IPS-20b (cell line): ENCODE measurements around the gene BEST4.

ENCODE experiments used
- H3K27ac ChIP-seq: one replicate; pipeline ENCODE4 v1.5.1; 2013; ENCODE audit warnings: low read length
- H3K27me3 ChIP-seq: 2 replicates; pipeline ENCODE4 v1.6.1; 2013; ENCODE audit warnings: mild to moderate bottlenecking, low read length, inconsistent platforms; ENCODE audit not compliant: insufficient read depth
- H3K36me3 ChIP-seq: 2 replicates; pipeline ENCODE4 v1.6.1; 2013; ENCODE audit warnings: low read depth, mild to moderate bottlenecking, inconsistent platforms, low read length, moderate library complexity; ENCODE audit not compliant: insufficient read depth
- H3K4me1 ChIP-seq: 2 replicates; pipeline ENCODE4 v1.6.1; 2013; ENCODE audit warnings: mild to moderate bottlenecking, control low read depth, inconsistent platforms, low read length, moderate library complexity; ENCODE audit not compliant: insufficient read depth
- H3K4me3 ChIP-seq: 2 replicates; pipeline ENCODE4 v1.5.1; 2013; ENCODE audit warnings: mild to moderate bottlenecking, low read length, inconsistent platforms
- H3K9ac ChIP-seq: 2 replicates; pipeline ENCODE4 v1.6.1; 2013; ENCODE audit warnings: low read depth, mild to moderate bottlenecking, inconsistent platforms, low read length, moderate library complexity
- H3K9me3 ChIP-seq: 2 replicates; pipeline ENCODE4 v1.6.1; 2013; ENCODE audit warnings: mild to moderate bottlenecking, low read depth, low read length, inconsistent platforms; ENCODE audit not compliant: insufficient read depth

The BEST4 gene

DNA sequence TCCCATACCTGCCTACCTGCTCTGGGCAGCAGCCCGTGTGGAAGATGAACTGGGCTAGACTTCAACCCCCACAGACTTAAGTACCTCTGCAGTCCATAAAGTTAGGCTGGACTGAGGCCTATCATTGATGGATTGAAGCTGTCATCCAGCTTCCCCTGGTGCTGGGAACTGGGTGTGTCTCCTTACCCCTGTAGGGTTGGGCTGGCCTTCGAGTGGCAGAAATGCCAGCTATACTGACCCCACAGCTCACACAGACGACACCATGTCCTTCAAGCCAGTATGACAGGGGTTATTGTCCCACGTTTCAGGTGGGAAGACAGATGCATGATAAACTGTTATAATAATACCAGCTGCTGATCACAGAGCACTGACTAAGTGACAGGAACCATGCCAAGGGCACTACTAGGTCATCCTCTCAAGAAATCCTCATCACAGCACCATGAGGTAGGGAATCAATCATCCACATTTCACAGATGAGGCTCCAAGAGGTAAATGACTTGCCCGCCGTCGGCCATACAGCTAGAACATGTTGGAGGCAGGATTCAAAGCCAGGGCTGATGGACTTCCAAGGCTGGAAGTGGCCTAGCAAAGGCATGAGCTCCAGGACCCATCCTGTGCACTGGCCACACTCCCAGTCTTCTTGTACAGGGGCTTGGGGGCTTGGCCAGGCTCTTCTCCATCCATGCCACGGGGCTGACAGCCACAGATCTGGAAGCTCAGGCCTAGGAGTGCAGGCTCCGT lies at the start of gene BEST4:
Gene BEST4 (minus strand): TSS at position 51 of the 741 bp plus-strand sequence. CDS start 465 bp downstream, outside the sequence.
- peaks cover 18% of the 10 kb centered on the region; the same call in 1 of the 2 replicates for H3K4me1 ChIP-seq
- no peaks in the 10 kb centered on the region for H3K9me3 ChIP-seq
- H3K4me3 ChIP-seq = no peak within 1 kb of the TSS
- H3K27ac ChIP-seq = no peak within 1 kb of the TSS
- H3K36me3 ChIP-seq = no peaks in the 10 kb centered on the region
- no peak within 1 kb of the TSS for H3K9ac ChIP-seq
- H3K27me3 ChIP-seq = peaks cover 23% of the 10 kb centered on the region

DNA sequence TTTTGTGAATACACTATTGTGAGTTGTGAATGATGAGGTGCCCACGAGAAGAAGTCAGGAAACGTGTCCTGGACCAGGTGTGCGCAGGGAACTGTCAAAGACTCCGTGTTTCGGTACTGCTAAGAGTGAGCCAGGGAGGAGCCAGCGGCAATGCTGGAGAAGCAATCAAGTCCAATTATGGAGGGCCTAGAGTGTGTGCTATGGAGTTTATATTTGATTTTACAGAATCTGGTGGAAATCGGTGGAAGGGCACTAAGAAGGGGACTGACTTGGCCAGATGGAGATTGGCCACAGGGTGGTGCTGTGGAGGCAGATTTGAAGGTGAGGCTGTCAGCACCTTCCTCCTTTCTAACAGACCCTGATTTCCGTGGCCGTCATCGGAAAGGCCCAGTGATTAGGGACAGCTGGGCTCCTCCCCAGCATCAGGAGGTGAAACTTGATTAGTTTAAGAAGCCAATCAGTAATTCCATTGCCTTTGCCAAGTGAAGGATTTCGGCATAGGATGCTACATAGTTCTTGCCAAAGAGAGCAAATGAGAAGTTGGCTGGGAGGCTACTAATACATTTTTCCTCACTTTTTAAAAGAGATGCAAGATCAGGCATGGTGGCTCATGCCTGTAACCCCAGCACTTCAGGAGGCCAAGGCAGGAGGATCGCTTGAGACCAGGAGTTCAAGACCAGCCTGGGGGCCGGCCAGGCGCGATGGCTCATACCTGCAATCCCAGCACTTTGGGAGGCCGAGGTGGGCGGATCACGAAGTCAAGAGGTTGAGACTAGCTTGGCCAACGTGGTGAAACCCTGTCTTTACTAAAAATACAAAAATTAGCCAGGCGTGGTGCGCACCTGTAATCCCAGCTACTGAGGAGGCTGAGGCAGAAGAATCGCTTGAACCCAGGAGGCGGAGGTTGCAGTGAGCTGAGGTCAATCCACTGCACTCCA lies 48.0 kb upstream of the BEST4 start:
- H3K4me1 ChIP-seq = no peaks in the 10 kb centered on the region
- no peaks in the 10 kb centered on the region for H3K36me3 ChIP-seq
- H3K27me3 ChIP-seq = peaks cover 5% of the 10 kb centered on the region; the same call in 1 of the 2 replicates
- H3K4me3 ChIP-seq = no peak overlapping the region
- no peak overlapping the region for H3K27ac ChIP-seq
- no peaks in the 10 kb centered on the region for H3K9me3 ChIP-seq
- H3K9ac ChIP-seq = no peak overlapping the region

GRCh38 chr1:44834328-44834727 lies 46.4 kb upstream of the BEST4 start:
- H3K4me1 ChIP-seq = no peaks in the 10 kb centered on the region

DNA sequence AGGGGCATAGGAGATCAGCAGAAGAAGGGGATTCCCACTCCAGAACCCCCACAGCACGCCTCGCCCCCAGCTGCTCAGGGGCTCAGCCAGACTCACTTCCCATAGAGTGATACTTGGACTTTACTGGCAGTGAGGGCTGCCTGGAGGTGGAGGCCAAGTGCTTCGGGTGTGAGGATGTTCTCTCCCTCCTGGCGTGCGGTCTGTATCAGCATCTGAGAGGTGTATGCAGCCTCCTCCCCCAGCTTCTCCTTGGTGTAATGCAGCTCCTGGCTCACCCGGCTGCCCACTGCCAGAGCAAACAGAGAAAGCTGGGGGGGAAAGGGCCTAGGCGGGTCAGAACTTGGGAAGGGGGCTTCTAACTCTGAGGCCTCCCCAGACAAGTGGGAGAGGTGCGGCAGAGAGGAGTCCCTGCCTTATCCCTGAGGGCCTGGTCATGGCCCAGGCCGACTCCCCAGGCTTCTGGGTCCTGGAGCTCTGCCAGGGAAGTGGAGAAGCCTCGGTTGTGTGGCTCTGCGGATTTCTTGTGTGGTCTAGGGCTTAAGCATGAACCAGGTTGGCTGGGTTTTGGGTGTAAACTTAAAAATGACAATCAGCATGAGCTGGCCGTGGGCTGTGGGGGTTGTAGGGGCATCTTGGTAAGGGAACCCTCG lies 44.2 kb upstream of the BEST4 start:
- Histone ChIP-seq H3K9me3 (no peaks in the 10 kb centered on the region), H3K36me3 (no peaks in the 10 kb centered on the region), H3K27me3 (no peaks in the 10 kb centered on the region), H3K4me1 (no peaks in the 10 kb centered on the region), H3K9ac (no peak overlapping the region), H3K27ac (no peak overlapping the region), H3K4me3 (no peak overlapping the region)

More at GRCh38 chr1:44834328-44834727, 46.4 kb upstream of the BEST4 start:
- no peaks in the 10 kb centered on the region for H3K9me3 ChIP-seq
- H3K9ac ChIP-seq = no peak overlapping the region
- H3K27ac ChIP-seq = no peak overlapping the region
- H3K27me3 ChIP-seq = no peaks in the 10 kb centered on the region
- H3K4me3 ChIP-seq = no peak overlapping the region
- no peaks in the 10 kb centered on the region for H3K36me3 ChIP-seq

DNA sequence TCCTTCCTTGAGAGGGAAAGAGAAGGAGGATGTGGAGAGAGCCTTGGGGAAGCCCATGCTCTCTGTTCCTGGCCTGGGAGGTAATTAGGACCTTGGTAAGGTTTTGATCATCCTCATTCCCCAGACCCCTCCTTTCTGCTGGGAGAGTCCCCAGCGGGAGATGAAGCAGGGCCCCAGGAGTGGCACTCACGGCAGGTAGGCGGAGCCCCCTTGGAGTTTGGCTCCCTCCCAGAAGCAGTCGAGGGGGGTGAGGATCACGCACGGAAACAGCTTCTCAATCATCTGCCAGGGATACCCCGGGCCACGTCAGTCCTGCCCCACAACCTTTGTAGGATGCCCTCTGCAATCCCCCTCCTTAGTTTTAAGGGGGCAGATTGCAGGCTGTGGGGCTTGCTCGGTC lies 43.5 kb upstream of the BEST4 start:
- no peak overlapping the region for H3K27ac ChIP-seq
- H3K9ac ChIP-seq = no peak overlapping the region
- H3K9me3 ChIP-seq = no peaks in the 10 kb centered on the region
- H3K27me3 ChIP-seq = no peaks in the 10 kb centered on the region
- no peak overlapping the region for H3K4me3 ChIP-seq
- H3K36me3 ChIP-seq = no peaks in the 10 kb centered on the region
- no peaks in the 10 kb centered on the region for H3K4me1 ChIP-seq

DNA sequence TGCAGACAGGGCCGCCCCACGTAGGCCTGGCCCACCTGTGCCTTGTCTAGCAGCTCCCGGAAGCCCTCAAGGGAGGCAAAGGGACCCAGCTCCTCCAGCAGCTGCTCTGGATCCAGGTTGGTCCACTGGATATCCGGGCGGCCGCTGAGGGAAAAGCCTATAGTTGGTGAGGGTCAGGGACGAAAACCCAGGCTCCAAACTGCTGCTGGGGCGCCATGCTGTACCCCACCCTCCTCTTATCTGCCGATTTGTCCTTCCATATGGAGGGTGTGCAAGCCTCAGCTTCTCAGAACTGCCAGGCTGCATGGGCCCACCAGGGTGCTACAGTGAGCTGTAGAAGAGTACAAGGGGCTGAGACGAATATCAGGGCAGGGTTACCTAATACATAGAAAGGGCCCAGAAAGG lies 42.9 kb upstream of the BEST4 start:
- Histone ChIP-seq H3K36me3 (no peaks in the 10 kb centered on the region), H3K4me3 (no peak overlapping the region), H3K9me3 (no peaks in the 10 kb centered on the region), H3K27ac (no peak overlapping the region), H3K9ac (no peak overlapping the region), H3K4me1 (no peaks in the 10 kb centered on the region), H3K27me3 (no peaks in the 10 kb centered on the region)

DNA sequence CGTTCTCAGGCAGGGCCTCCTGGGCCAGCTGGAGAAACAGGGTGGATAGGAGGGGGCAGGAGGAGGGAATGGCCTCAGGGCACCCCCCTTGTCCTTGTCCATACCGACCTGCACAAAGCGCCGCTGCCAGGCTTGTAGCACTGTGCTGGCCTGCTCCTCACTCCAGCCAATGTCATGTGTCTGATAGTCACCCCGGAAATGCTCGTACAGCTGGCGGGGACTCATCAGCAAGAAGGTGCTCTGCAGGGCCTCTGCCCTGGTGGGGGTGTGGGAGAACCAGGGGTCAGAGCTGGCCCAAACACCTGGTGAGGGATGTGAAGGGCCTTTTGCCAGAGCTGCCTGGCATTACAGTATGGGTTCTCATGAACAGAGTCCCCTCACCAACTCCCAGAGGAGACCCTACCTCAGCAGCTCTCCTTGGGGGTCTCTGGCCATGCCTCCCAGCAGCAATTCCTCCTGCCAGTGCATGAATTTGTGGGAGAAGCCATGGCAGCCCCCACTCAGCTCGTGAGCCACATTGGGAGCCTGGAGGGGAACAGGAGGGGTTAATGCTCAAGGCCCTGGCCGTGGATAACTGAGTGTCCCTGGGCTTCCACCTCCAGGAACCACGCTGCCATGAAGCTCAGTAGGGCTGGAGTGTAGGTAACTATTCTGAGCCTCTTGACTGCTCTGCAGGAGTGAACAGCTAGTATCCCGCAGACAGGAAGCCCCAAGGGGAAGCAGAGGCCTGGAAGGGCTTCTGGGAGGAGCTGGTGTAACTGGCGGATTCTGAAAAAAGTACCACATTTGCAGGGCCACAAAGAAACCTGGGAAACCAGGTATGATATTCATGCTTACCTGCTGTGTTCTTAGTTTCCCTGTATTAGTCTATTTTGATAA lies 41.8 kb upstream of the BEST4 start:
- H3K4me3 ChIP-seq = no peak overlapping the region
- no peaks in the 10 kb centered on the region for H3K4me1 ChIP-seq
- H3K27me3 ChIP-seq = no peaks in the 10 kb centered on the region
- H3K9me3 ChIP-seq = no peaks in the 10 kb centered on the region
- no peaks in the 10 kb centered on the region for H3K36me3 ChIP-seq
- no peak overlapping the region for H3K9ac ChIP-seq
- H3K27ac ChIP-seq = no peak overlapping the region

- H3K27ac ChIP-seq = no peak overlapping the region
- H3K9me3 ChIP-seq = no peaks in the 10 kb centered on the region
- H3K36me3 ChIP-seq = no peaks in the 10 kb centered on the region
- H3K9ac ChIP-seq = no peak overlapping the region
- no peak overlapping the region for H3K4me3 ChIP-seq
- H3K4me1 ChIP-seq = no peaks in the 10 kb centered on the region
- H3K27me3 ChIP-seq = no peaks in the 10 kb centered on the region
Observed at GRCh38 chr1:44828841-44829440, 41.0 kb upstream of the BEST4 start.

- no peak overlapping the region for H3K27ac ChIP-seq
- H3K9me3 ChIP-seq = no peaks in the 10 kb centered on the region
- no peak overlapping the region for H3K9ac ChIP-seq
- H3K27me3 ChIP-seq = no peaks in the 10 kb centered on the region
- no peak overlapping the region for H3K4me3 ChIP-seq
- H3K4me1 ChIP-seq = no peaks in the 10 kb centered on the region
- no peaks in the 10 kb centered on the region for H3K36me3 ChIP-seq
Observed at GRCh38 chr1:44828003-44828651, 40.2 kb upstream of the BEST4 start.

DNA sequence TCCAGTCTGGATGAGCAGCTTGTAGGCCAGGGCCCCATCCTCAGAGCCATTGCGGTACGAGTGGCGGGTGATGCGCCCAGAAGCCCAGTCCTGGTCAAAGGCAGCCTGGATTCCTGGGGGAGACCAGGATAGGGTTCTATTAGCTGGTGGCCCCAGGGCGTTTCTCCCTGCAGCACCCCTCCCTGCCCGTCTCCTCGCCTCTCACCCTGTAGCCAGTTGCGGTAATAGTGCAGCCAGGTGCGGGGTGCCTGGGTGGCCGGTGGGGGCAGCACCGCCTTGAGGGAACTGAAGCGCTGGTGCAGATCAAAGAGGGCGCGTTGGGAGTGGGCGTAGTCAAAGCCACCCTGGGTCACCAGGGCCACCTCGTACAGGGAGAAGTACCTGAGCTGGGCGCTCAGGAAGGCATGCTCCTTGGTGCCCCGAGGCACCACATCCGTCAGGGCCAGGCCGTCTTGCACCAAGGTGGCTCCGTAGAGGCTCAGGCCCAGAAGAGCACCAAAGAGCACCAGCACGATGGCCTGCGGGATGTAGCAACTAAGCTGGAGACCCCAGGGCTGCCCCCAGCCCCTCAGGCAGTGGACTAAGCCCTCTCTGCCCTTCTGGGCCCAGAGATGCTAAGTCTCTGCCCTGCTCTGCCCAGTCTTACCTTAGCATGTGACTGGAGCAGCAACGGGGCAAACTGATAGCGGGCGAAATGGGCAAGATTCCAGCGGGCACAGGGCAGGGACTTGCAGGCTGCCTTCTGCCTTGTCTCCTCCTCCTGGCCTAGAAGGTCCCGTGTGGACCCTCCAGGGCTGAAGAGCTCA lies 39.4 kb upstream of the BEST4 start:
- Histone ChIP-seq H3K4me1 (no peaks in the 10 kb centered on the region), H3K9me3 (no peaks in the 10 kb centered on the region), H3K27me3 (no peaks in the 10 kb centered on the region), H3K9ac (no peak overlapping the region), H3K36me3 (no peaks in the 10 kb centered on the region), H3K27ac (no peak overlapping the region), H3K4me3 (no peak overlapping the region)
